ENCODE data around the gene ABLIM2.

DNA sequence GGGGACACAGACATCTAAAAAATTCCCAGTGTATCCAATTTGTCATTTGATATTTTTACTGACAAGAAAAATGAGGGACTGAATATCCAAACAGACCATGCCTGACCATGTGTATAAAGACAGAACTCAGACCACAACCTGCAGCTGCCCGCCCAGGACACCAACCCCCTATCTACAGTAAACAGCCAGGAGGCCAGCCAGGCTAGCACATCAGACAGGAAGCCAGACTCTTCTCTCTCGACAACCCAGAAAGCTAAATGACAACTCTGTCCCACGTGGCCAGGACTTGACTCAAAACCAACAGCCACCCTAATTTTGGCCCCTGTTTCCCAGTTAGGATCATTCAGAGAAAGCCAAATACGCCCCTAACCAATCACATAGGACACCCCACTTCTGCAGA, 234.0 kb downstream of the ABLIM2 start:
- TF ChIP-seq, protein P1, sequence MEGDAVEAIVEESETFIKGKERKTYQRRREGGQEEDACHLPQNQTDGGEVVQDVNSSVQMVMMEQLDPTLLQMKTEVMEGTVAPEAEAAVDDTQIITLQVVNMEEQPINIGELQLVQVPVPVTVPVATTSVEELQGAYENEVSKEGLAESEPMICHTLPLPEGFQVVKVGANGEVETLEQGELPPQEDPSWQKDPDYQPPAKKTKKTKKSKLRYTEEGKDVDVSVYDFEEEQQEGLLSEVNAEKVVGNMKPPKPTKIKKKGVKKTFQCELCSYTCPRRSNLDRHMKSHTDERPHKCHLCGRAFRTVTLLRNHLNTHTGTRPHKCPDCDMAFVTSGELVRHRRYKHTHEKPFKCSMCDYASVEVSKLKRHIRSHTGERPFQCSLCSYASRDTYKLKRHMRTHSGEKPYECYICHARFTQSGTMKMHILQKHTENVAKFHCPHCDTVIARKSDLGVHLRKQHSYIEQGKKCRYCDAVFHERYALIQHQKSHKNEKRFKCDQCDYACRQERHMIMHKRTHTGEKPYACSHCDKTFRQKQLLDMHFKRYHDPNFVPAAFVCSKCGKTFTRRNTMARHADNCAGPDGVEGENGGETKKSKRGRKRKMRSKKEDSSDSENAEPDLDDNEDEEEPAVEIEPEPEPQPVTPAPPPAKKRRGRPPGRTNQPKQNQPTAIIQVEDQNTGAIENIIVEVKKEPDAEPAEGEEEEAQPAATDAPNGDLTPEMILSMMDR (conservative IDR thresholded peaks at IDR 0.05): no peak
- TF ChIP-seq ZFX (IDR thresholded peaks at IDR 0.05): no peak

Measured in C4-2B (cell line).